Kidney (tissue), 14 donors: ENCODE data around the gene LAPTM5. TPM values are rescaled to one million over a fixed set of nuclear protein-coding genes. Genes with fewer than 3 reads are reported as not detected.
A peak's percentile ranks its signal among the peaks of the same experiment; 100 is the strongest.

Experiments used
- DNase-seq, 5 donors: peaks; one replicate each; pipeline ENCODE4 v3.0.0-alpha.2; 2013 to 2020
- FAIRE-seq: peaks from 2 replicates; lab custom pipeline; 2012; peaks lifted over from hg19 to GRCh38; lab: Jason Lieb, UNC
- H3K27ac ChIP-seq, 2 donors: one replicate each; pipeline ENCODE4 v1.7.0; 2013; ENCODE audit warnings: low read depth in 2 of 2, low read length in 2 of 2, inconsistent platforms in 1 of 2
- H3K27me3 ChIP-seq: one replicate; pipeline ENCODE4 v1.7.1; 2013; ENCODE audit warnings: low read length, inconsistent platforms; ENCODE audit not compliant: control insufficient read depth, insufficient read depth
- H3K36me3 ChIP-seq, 3 donors: one replicate each; pipeline versions ENCODE4 v1.7.0 to v1.7.1; 2013; ENCODE audit warnings: low read length in 3 of 3, control low read depth in 1 of 3, inconsistent platforms in 1 of 3; ENCODE audit not compliant: insufficient read depth in 3 of 3, control insufficient read depth in 2 of 3
- H3K4me1 ChIP-seq, 3 donors: one replicate each; pipeline versions ENCODE4 v1.7.0 to v1.7.1; 2013; ENCODE audit warnings: low read length in 3 of 3, inconsistent platforms in 1 of 3, low read depth in 1 of 3; ENCODE audit not compliant: control insufficient read depth in 2 of 3, insufficient read depth in 2 of 3
- H3K4me3 ChIP-seq, 3 donors: one replicate each; pipeline versions ENCODE4 v1.7.0 to v1.8.1; 2013; ENCODE audit warnings: low read length in 3 of 3, control low read depth in 1 of 3, inconsistent platforms in 1 of 3
- H3K9ac ChIP-seq, 3 donors: one replicate each; pipeline versions ENCODE4 v1.7.0 to v1.7.1; 2013; ENCODE audit warnings: low read length in 3 of 3, control low read depth in 1 of 3, inconsistent platforms in 1 of 3
- H3K9me3 ChIP-seq, 3 donors: one replicate each; pipeline versions ENCODE4 v1.7.0 to v1.7.1; 2013; ENCODE audit warnings: low read length in 3 of 3, control low read depth in 1 of 3, inconsistent platforms in 1 of 3; ENCODE audit not compliant: control insufficient read depth in 2 of 3, insufficient read depth in 1 of 3
- CTCF ChIP-seq: IDR thresholded peaks from 3 replicates; pipeline ENCODE4 v1.5.1; 2012; ENCODE audit warnings: mild to moderate bottlenecking, moderate library complexity, borderline replicate concordance; ENCODE audit not compliant: insufficient read depth; ENCODE audit errors: extremely low read depth
- intact Hi-C: fragments of 100-400 bp; cut with DNase I; formaldehyde crosslinking; loops from one replicate; pipeline ENCODE4 v1.11.1; 2022
- polyA plus RNA-seq: library from polyadenylated mRNA; stranded (reverse); fragments of 350-450 nt; fragmentation: Illumina TruSeq; extraction: RNeasy Lipid Tissue Mini Kit (QIAGEN cat#74804); gene quantifications from one replicate; pipeline ENCODE4 v1.2.3, GENCODE V29; 2014; ENCODE audit warnings: low read depth, low replicate concordance; ENCODE audit not compliant: insufficient read depth
- total RNA-seq: library from RNA; stranded (reverse); fragmentation: NEBNext Ultra II Directional; extraction: Animal tissue kit (Norgen Biotek cat#: 25700); gene quantifications from one replicate; pipeline ENCODE4 v1.2.1, GENCODE V29; 2021
- donor health status: control.
- donor health status: control.
- donor health status: control.
- donor health status: control.
- donor health status: control.
- donor health status: DM: yes; HTN: yes; CAD: no.
- donor health status: Normal renal cell carcinoma (clear cell type).

Gene LAPTM5
- total and polyA plus RNA-seq, 2 donors from 2014 or later: 23.5 to 108 TPM

- H3K9ac ChIP-seq: no peak overlapping the region
- H3K36me3 ChIP-seq: no peaks in the 10 kb centered on the region
- H3K4me1 ChIP-seq: peaks cover 0 to 5% (median 4%) of the 10 kb centered on the region in 3 donors
- no peaks in the 10 kb centered on the region for H3K27me3 ChIP-seq
- H3K4me3 ChIP-seq: no peak overlapping the region
- no peak overlapping the region for H3K27ac ChIP-seq
- no peaks in the 10 kb centered on the region for H3K9me3 ChIP-seq
- FAIRE-seq: no peak
- intact Hi-C loops: no loop called here
- DNase-seq: peak in 1 of 5 donors; percentile 16
- TF ChIP-seq CTCF: no peak
Observed at GRCh38 chr1:30787266-30787665, 29.7 kb upstream of the LAPTM5 start.

GRCh38 chr1:30786264-30786991, 28.9 kb upstream of the LAPTM5 start:
- DNase-seq (peak in 2 of 5 donors; percentile 42 to 44), FAIRE-seq (no peak)
- Histone ChIP-seq H3K9me3 (no peaks in the 10 kb centered on the region), H3K4me1 (peaks cover 0 to 5% (median 4%) of the 10 kb centered on the region in 3 donors), H3K27ac (no peak overlapping the region), H3K36me3 (no peaks in the 10 kb centered on the region), H3K27me3 (no peaks in the 10 kb centered on the region), H3K9ac (no peak overlapping the region), H3K4me3 (no peak overlapping the region)
- TF ChIP-seq CTCF: no peak
- intact Hi-C loops: no loop called here

- Histone ChIP-seq H3K36me3 (no peaks in the 10 kb centered on the region), H3K27ac (no peak overlapping the region), H3K27me3 (no peaks in the 10 kb centered on the region), H3K4me3 (no peak overlapping the region), H3K4me1 (peaks cover 0 to 5% (median 4%) of the 10 kb centered on the region in 3 donors), H3K9me3 (no peaks in the 10 kb centered on the region), H3K9ac (no peak overlapping the region)
- intact Hi-C loops: no loop called here
- TF ChIP-seq CTCF: no peak
- DNase-seq (peak in 1 of 5 donors; percentile 37), FAIRE-seq (no peak)
Observed at GRCh38 chr1:30785714-30786113, 28.1 kb upstream of the LAPTM5 start.
